ENCODE data around the gene ADAM33.

- TF ChIP-seq, protein P1, sequence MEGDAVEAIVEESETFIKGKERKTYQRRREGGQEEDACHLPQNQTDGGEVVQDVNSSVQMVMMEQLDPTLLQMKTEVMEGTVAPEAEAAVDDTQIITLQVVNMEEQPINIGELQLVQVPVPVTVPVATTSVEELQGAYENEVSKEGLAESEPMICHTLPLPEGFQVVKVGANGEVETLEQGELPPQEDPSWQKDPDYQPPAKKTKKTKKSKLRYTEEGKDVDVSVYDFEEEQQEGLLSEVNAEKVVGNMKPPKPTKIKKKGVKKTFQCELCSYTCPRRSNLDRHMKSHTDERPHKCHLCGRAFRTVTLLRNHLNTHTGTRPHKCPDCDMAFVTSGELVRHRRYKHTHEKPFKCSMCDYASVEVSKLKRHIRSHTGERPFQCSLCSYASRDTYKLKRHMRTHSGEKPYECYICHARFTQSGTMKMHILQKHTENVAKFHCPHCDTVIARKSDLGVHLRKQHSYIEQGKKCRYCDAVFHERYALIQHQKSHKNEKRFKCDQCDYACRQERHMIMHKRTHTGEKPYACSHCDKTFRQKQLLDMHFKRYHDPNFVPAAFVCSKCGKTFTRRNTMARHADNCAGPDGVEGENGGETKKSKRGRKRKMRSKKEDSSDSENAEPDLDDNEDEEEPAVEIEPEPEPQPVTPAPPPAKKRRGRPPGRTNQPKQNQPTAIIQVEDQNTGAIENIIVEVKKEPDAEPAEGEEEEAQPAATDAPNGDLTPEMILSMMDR (conservative IDR thresholded peaks at IDR 0.05; ENCODE audit: low read length): no peak
- no peak for TF ChIP-seq EZH2phosphoT487 (IDR thresholded peaks at IDR 0.05; ENCODE audit: borderline replicate concordance)
Observed at GRCh38 chr20:3652676-3653596, 28.9 kb downstream of the ADAM33 start.
